HG02798 (cell line): Measurements from ENCODE around the gene SGPP1.
A peak's percentile ranks its signal among the peaks of the same experiment; 100 is the strongest.
"Not testable (repeated sequence)": the region's sequence is repeated elsewhere in the genome, so short reads cannot be mapped to it uniquely, and the experiment has no call there.

Experiments
- ATAC-seq: cut with Tn5 transposase; IDR thresholded peaks from one replicate; pipeline ENCODE4 v1.9.1; 2021; ENCODE audit warnings: mild to moderate bottlenecking; ENCODE audit not compliant: unreplicated experiment, poor library complexity

The SGPP1 gene

GRCh38 chr14:63677891-63678379 is 49.9 kb downstream of the SGPP1 start:
- ATAC-seq: no peak

GRCh38 chr14:63676615-63677014 is 51.2 kb downstream of the SGPP1 start:
- no peak for ATAC-seq

GRCh38 chr14:63673886-63674497 is 53.9 kb downstream of the SGPP1 start:
- no peak for ATAC-seq

GRCh38 chr14:63673255-63673654 is 54.6 kb downstream of the SGPP1 start:
- no peak for ATAC-seq

- peak; percentile 73 for ATAC-seq
Observed at GRCh38 chr14:63672417-63673180, 55.3 kb downstream of the SGPP1 start.

- ATAC-seq: peak; percentile 24
Observed at GRCh38 chr14:63671987-63672386, 55.9 kb downstream of the SGPP1 start.

GRCh38 chr14:63670692-63671091 is 57.2 kb downstream of the SGPP1 start:
- ATAC-seq: no peak

- no peak for ATAC-seq
Observed at GRCh38 chr14:63666335-63666734, 61.5 kb downstream of the SGPP1 start.

GRCh38 chr14:63663428-63664341 is 64.2 kb downstream of the SGPP1 start:
- ATAC-seq: peak; percentile 78

- ATAC-seq: peak; percentile 2
Observed at GRCh38 chr14:63662776-63663175, 65.1 kb downstream of the SGPP1 start.

- not testable (repeated sequence) for ATAC-seq
Observed at GRCh38 chr14:63661881-63662280, 66.0 kb downstream of the SGPP1 start.

GRCh38 chr14:63659726-63660125 is 68.1 kb downstream of the SGPP1 start:
- no peak for ATAC-seq

- no peak for ATAC-seq
Observed at GRCh38 chr14:63656194-63656593, 71.7 kb downstream of the SGPP1 start.

GRCh38 chr14:63654936-63655335 is 72.9 kb downstream of the SGPP1 start:
- ATAC-seq: no peak

GRCh38 chr14:63654346-63654745 is 73.5 kb downstream of the SGPP1 start:
- no peak for ATAC-seq

GRCh38 chr14:63652406-63652805 is 75.5 kb downstream of the SGPP1 start:
- no peak for ATAC-seq

- peak; percentile 60 for ATAC-seq
Observed at GRCh38 chr14:63650256-63650952, 77.5 kb downstream of the SGPP1 start.

GRCh38 chr14:63647696-63648410 is 80.0 kb downstream of the SGPP1 start:
- ATAC-seq: peak; percentile 72

GRCh38 chr14:63644741-63645140 is 83.1 kb downstream of the SGPP1 start:
- ATAC-seq: no peak
